ENCODE measurements around the gene CSNK1D.
"Not testable (repeated sequence)": the region's sequence is repeated elsewhere in the genome, so short reads cannot be mapped to it uniquely, and the experiment has no call there.

Gene CSNK1D

GRCh38 chr17:82212331-82213250 lies 60.9 kb downstream of the CSNK1D start, which contains the start of gene CCDC57:
TSS of gene CCDC57 (minus strand) at chr17:82212842. CDS start at chr17:82201944, 10,898 bp downstream.
- DNase-seq = peak; percentile 91

GRCh38 chr17:82210655-82211054 lies 62.8 kb downstream of the CSNK1D start:
- not testable (repeated sequence) for DNase-seq

- peak; percentile 91 for DNase-seq
Observed at GRCh38 chr17:82205720-82206508, 67.6 kb downstream of the CSNK1D start.

- DNase-seq = peak; percentile 68
Observed at GRCh38 chr17:82204831-82205719, 68.4 kb downstream of the CSNK1D start.

DNA sequence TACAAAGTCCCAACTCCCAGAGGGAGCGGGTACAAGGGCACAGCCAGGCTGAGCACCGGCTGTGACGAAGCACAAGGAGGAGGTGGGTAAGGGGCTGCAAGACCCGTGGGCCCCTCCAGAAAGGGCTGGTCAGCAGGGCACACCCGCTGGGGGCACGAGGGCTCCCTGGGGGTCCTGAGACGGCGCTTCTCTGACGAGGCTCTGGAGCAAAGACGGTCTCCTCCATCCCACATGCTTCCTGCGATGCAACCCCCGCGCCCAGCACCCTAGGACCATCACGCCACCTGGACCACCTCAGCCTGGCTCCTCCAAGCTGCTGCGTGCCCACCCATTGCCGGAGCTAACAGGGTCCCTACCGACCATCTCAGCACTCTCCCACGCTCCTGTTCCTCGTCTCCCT lies 69.6 kb downstream of the CSNK1D start:
- no peak for DNase-seq

- no peak for DNase-seq
Observed at GRCh38 chr17:82202981-82203380, 70.5 kb downstream of the CSNK1D start.

DNA sequence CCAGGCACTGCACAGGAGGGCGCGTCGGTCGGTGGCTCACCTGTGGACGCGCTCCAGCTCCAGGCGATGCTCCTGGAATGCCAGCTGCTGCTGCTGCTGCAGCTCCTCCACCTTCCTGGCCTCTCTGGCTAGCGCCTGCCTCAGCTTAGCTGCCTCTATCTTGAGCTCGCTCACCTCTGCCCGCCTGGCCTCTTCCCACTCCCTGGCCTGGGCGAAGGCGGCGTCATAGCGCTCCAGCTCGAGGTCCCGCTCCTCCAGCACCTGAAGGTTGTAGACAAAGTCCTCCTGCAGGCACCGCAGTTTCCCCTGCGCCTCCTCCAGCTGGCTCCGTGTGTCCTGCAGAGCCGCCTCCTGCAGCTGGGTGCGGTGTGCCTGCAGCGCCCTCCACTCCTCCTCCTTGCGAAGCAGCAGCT lies 72.0 kb downstream of the CSNK1D start:
- DNase-seq = peak; percentile 61

DNA sequence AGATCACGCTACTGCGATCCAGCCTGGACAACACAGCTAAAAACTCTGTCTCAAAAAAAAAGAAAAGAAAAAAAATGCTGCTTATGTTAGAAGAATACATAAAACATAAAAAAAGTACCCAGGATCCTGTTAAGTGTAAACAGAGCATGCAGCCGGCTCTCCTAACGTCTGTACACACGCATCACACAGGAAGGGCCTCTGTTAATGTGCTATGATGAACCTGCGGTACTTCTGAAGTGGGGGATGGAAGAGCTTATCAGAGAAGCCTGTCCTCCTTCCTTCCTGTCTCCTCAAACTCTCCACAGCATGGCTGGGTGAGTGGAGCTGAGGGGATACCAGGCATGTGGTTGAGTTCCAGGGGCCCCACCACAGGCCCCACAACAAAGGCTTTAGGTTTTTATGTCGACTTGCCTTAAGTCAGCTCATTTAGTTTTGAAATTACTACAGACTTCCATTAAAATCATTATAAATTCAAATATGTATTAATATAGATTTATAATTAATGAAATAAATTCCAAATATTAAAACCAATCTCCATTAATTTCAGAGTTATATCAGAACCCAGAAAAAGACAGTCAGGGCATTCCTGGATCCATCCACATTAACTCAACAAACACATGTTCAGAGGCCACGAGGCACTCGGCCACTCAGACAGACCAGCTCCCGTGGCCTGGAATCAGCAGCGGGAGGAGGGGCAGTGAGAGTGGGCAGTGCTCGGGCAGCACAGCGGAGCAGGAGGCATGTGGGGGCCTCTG lies 72.6 kb downstream of the CSNK1D start:
- peak; percentile 81 for DNase-seq

DNA sequence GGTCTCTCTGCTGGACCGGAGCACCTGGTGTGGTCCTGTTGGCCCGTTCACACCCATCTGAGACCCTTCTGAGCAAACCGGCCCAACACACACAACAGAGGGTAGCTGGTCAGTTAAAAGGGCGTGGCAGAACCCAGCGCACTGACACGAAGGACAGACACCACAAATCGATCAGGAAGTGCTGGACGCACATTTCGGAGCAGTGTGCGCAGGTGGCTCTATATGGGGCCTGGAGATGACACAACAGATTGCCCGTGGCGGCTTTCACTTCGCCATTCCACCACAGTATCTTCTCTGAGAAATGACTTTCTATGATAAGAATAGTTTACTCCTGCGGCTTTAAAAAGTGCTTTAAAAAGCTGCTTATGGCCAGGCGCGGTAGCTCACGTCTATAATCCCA lies 73.4 kb downstream of the CSNK1D start:
- DNase-seq = no peak

GRCh38 chr17:82199496-82199895 lies 74.0 kb downstream of the CSNK1D start:
- no peak for DNase-seq

DNA sequence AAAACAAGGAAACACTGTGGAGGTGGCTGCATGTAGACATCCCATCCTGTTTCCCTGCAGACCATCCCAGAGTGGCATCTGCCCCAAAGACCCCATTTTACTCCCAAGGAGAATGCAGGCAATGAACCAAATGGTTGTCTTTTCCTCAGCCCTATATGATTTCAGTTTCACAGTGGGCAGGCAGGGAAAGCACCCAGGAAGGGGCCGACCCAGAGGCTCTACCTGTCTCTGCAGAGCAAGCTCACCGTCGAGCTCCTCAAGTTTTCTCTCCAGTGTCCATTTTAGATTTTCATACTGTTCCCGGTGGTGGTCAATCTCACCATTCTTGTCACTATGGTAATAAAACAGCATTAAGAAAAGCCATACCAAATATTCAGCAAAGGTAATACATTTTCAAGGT lies 75.4 kb downstream of the CSNK1D start:
- no peak for DNase-seq

DNA sequence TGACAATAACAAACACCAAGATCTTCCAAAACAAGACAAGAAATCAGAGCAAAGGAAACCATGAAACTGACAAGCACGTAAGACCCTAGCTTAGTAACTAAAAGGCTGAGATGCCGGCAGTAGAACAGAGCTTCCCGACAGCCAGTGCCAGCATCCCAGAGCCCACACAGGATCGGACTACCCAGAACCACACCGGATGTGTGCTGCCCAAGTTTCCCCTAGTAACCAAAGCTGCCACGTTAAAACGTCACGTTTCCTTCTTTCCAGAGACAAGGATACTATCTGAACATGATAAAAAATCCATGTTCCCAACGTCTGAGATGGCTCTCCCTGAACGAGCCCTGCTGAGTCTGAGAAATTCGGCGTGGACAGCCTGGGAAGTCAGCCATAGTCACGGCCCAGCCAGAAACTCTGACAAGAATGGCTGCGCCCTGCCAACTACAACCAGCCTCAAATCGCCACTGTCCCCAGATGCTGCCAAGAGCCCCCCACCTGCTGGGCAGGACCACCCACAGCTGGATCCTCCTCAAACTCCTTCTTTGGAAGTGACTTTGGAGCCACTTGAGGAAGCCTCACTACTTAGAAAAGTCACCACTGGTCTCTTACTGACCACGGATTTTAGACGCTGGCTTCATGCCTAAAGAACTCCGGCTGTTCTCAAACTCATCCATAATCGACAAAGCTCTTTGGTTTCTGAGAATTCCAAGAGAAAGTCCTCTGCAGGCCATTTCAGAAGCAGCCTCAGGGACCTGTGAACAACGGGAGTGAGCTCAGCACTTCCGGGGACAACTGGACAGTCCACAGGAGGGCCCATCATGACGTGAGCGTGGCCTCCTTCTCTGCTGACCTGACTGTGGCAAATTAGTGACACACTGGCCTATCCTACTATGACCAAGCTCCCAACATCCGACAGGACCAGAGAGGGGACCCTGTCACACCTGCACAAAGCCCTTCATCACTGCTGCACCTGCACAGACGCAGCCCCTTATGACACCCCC lies 77.5 kb downstream of the CSNK1D start:
- no peak for DNase-seq

- no peak for DNase-seq
Observed at GRCh38 chr17:82194765-82195164, 78.7 kb downstream of the CSNK1D start.

DNA sequence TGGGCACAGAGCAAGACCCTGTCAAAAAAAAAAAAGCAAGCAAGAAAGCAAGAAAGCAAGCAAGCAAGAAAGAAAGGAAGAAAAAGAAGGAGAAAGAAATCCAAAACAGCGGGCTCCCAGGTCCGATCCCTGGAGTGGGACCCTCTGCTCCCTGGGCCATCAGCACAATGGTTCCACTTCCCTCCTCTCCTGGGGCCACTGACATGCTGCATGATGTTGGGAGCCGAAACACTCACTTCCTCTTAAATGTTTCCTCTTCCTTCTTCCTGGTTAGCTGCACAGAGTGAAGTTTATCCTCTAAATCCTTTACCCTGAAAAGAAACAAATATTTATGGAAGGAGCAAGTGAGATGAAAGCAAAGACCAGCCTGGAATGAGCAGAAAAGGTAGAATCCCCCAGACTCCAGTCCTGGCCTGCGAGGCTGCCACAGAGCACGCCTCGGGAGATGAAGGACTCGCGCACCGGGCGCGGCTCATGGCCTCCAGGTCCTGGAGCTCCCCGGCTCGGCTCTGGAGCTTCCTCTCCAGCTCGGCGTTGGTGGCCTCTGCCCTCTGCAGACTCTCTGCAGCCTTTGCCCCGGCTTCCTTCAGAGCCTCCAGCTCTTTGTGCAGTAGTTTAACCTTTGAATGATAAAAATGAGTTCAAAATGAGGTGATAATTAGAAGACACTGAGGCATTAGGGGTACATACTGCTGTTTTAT lies 79.8 kb downstream of the CSNK1D start:
- DNase-seq = no peak

GRCh38 chr17:82193050-82193449 lies 80.5 kb downstream of the CSNK1D start:
- not testable (repeated sequence) for DNase-seq

All from activated CD8-positive, alpha-beta memory T cell treated with anti-CD3 and anti-CD28 coated beads for 24 hours (primary cell).